Breast epithelium (tissue), 3 donors: ENCODE measurements around the gene TCTN3.

Experiments used
- POLR2A ChIP-seq: fragments of 450-650 bp; IDR thresholded peaks from one replicate; pipeline ENCODE4 v1.6.1; 2016; ENCODE audit warnings: antibody characterized with exemption, mild to moderate bottlenecking, moderate library complexity
- TF ChIP-seq, protein P1 (sequence below), 3 donors: fragments of 450-650 bp; IDR thresholded peaks; one replicate each; pipeline ENCODE4 v1.5.1; 2016 to 2017; ENCODE audit warnings: antibody characterized with exemption in 3 of 3, mild to moderate bottlenecking in 3 of 3, moderate library complexity in 3 of 3

GRCh38 chr10:95663496-95663895, 30.2 kb downstream of the TCTN3 start:
- no peak for TF ChIP-seq POLR2A
- TF ChIP-seq, protein P1, sequence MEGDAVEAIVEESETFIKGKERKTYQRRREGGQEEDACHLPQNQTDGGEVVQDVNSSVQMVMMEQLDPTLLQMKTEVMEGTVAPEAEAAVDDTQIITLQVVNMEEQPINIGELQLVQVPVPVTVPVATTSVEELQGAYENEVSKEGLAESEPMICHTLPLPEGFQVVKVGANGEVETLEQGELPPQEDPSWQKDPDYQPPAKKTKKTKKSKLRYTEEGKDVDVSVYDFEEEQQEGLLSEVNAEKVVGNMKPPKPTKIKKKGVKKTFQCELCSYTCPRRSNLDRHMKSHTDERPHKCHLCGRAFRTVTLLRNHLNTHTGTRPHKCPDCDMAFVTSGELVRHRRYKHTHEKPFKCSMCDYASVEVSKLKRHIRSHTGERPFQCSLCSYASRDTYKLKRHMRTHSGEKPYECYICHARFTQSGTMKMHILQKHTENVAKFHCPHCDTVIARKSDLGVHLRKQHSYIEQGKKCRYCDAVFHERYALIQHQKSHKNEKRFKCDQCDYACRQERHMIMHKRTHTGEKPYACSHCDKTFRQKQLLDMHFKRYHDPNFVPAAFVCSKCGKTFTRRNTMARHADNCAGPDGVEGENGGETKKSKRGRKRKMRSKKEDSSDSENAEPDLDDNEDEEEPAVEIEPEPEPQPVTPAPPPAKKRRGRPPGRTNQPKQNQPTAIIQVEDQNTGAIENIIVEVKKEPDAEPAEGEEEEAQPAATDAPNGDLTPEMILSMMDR (IDR thresholded peaks at IDR 0.05) = no peak
